Heart left ventricle (tissue), 16 donors: ENCODE results near the gene SUGP2. TPM values are rescaled to one million over a fixed set of nuclear protein-coding genes. Genes with fewer than 3 reads are reported as not detected.
"Not testable (repeated sequence)": the region's sequence is repeated elsewhere in the genome, so short reads cannot be mapped to it uniquely, and the experiment has no call there.

Source experiments
- ATAC-seq, 4 donors: fragments of 200-7000 bp; cut with Tn5 transposase; one replicate each; pipeline ENCODE4 v1.9.1; 2020 to 2022; ENCODE audit warnings: moderate library complexity in 4 of 4, mild to moderate bottlenecking in 3 of 4, moderate number of reproducible peaks in 1 of 4
- DNase-seq, 5 donors: peaks; one replicate each; pipeline ENCODE4 v3.0.0-alpha.2; 2020
- H3K27ac ChIP-seq, 12 donors: fragments of 200-600 bp; sonication (generic) in 4 of 12; one replicate each; pipeline versions ENCODE4 v1.5.0 to v1.8.0; 2016 to 2022; ENCODE audit warnings: mild to moderate bottlenecking in 2 of 12
- H3K27me3 ChIP-seq, 9 donors: fragments of 200-600 bp; sonication (generic) in 2 of 9; one replicate each; pipeline versions ENCODE4 v1.5.1 to v1.8.0; 2016 to 2022; ENCODE audit warnings: mild to moderate bottlenecking in 3 of 9
- H3K36me3 ChIP-seq, 9 donors: fragments of 200-600 bp; sonication (generic) in 2 of 9; one replicate each; pipeline versions ENCODE4 v1.5.0 to v1.8.0; 2018 to 2022; ENCODE audit warnings: mild to moderate bottlenecking in 2 of 9
- H3K4me1 ChIP-seq, 12 donors: fragments of 200-600 bp; sonication (generic) in 4 of 12; one replicate each; pipeline versions ENCODE4 v1.5.0 to v1.8.0; 2016 to 2022; ENCODE audit warnings: mild to moderate bottlenecking in 3 of 12
- H3K4me3 ChIP-seq, 12 donors: fragments of 200-600 bp; sonication (generic) in 4 of 12; one replicate each; pipeline versions ENCODE4 v1.5.0 to v1.8.0; 2017 to 2022; ENCODE audit warnings: mild to moderate bottlenecking in 9 of 12, moderate library complexity in 4 of 12
- H3K9me3 ChIP-seq, 12 donors: fragments of 200-600 bp; sonication (generic) in 4 of 12; one replicate each; pipeline versions ENCODE4 v1.5.0 to v1.8.0; 2016 to 2022; ENCODE audit warnings: mild to moderate bottlenecking in 1 of 12
- CTCF ChIP-seq, 12 donors: fragments of 200-600 bp; sonication (generic) in 4 of 12; IDR thresholded peaks; one replicate each; pipeline versions ENCODE4 v1.5.0 to v1.8.0; 2018 to 2022; ENCODE audit warnings: antibody characterized with exemption in 12 of 12, mild to moderate bottlenecking in 5 of 12
- POLR2A ChIP-seq, 2 donors: fragments of 450-650 bp; IDR thresholded peaks; one replicate each; pipeline ENCODE4 v1.6.1; 2017; ENCODE audit warnings: antibody characterized with exemption in 2 of 2, mild to moderate bottlenecking in 2 of 2, moderate library complexity in 2 of 2
- WGBS, 4 donors: extraction: QIAGEN DNeasy Blood & Tissue Kit in 2 of 4; methylation state at CpG; one replicate each; pipeline versions ENCODE4 v1.1.5 to v1.1.7; 2013 to 2018; 5-methylcytosine and 5-hydroxymethylcytosine counted together
- intact Hi-C, 10 donors: fragments of 100-400 bp; cut with DNase I; formaldehyde crosslinking; loops; one replicate each; pipeline versions ENCODE4 v1.11.1 to v1.14.2; 2022
- polyA plus RNA-seq, 2 donors: library from polyadenylated mRNA; stranded (reverse); fragments of 200-250 nt; gene quantifications; one replicate each; pipeline ENCODE4 v1.2.3, GENCODE V29; 2013
- total RNA-seq, 9 donors: library from RNA; depleted of rRNA in 2 of 9; stranded (reverse); fragments of >200 nt in 2 of 9; fragmentation: NEBNext Ultra II Directional in 3 of 9; extraction: Animal tissue kit (Norgen Biotek cat#: 25700) in 3 of 9; gene quantifications; one replicate each; pipeline versions ENCODE4 v1.1.0 to v1.2.4, GENCODE V29; 2016 to 2023
- donor health status: ischemic (EF 13 %, LVEDD 7.1; RV severe dilation, severe dysfunction).
- donor health status: healthy with polysubstance abuse.
- donor health status: DM: no; HTN: yes; CAD: no.
- donor health status: DM: no; HTN: no; CAD: no.
- donor health status: ischemic (EF 25% LVEDD 6.9; RV normal size, moderate dysfunction).
- donor health status: ischemic (EF 25% LVEDD 5.7; RV mildly dilated, moderate dysfunction).
- donor health status: healthy.
- donor health status: DM: yes; HTN: yes; CAD: no.
- donor health status: ischemic (EF 35%, LVEDD 5.7; RV mildly dilated, moderate dysfunction).
- donor health status: nonischemic (EF 11% LVEDD 7.7; RV severe dilation, severe dysfunction).
- donor health status: DM: yes; HTN: yes; CAD: no.
- donor health status: PGD.
- donor health status: ischemic (EF 29% LVEDD 5.4; RV normal size, mild dysfunction).
- donor health status: nonischemic (EF 23%, LVEDD 6.1; RV moderate dilation, normal function).

The SUGP2 gene
- total and polyA plus RNA-seq, 11 donors: 36.1 to 76.5 (median 56.6) TPM

DNA sequence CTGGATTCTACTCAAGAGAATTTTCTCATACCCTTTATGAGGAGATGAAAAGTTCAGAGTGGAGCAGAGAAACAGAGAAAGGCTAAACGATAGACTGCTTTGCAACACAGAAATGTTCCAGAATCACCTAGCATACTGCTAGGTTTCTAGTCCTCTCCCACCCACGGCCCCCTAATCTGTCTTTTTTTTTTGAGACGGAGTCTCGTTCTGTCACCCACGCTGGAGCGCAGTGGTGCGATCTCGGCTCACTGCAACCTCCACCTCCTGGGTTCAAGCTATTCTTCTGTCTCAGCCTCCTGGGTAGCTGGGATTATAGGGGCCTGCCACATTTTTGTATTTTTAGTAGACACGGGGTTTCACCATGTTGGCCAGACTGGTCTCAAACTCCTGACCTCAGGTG lies 4.8 kb downstream of the SUGP2 start:
- ATAC-seq (no peak), DNase-seq (no peak)
- intact Hi-C loops: no loop called here
- Histone ChIP-seq H3K27ac (no peak overlapping the region), H3K4me1 (peaks cover 0 to 22% (median 12%) of the 10 kb centered on the region in 12 donors), H3K9me3 (no peaks in the 10 kb centered on the region), H3K4me3 (no peak overlapping the region), H3K27me3 (no peaks in the 10 kb centered on the region), H3K36me3 (peaks cover 0 to 75% (median 73%) of the 10 kb centered on the region in 9 donors)
- TF ChIP-seq CTCF (IDR thresholded peaks at IDR 0.05) (no peak), POLR2A (IDR thresholded peaks at IDR 0.05) (no peak)
- WGBS, 4 donors: 91 to 94% (median 93%) methylated on average over 9 of the region's 9 CpGs

DNA sequence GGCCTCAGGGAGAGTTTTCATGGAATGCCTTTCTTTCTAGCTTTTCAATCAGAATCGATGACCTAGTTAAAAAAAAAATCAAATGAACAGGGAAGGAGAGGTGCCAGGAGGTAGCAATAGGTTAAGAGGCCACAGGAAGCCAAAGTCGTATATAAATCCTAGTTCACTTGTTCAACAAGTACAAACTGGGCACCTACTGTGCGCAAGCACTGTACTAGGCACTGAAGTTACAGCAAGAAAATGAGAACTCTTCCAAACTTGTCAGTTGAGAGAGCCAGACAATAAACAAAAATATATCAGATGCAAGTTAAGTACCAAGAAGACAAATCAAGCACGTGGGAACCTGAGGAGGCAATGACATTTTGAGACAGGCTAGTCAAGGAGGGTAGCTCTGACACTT lies 6.1 kb downstream of the SUGP2 start:
- H3K27ac ChIP-seq: no peak overlapping the region
- no peak for ATAC-seq
- no peak for DNase-seq
- H3K4me3 ChIP-seq: no peak overlapping the region
- H3K27me3 ChIP-seq: no peaks in the 10 kb centered on the region
- peaks cover 0 to 28% (median 9%) of the 10 kb centered on the region in 12 donors for H3K4me1 ChIP-seq
- 84 to 90% (median 87%) methylated on average over 4 of the region's 4 CpGs for WGBS, 4 donors
- intact Hi-C loops: no loop called here
- H3K36me3 ChIP-seq: peaks cover 0 to 88% (median 86%) of the 10 kb centered on the region in 9 donors
- H3K9me3 ChIP-seq: no peaks in the 10 kb centered on the region
- TF ChIP-seq CTCF (IDR thresholded peaks at IDR 0.05): no peak
- TF ChIP-seq POLR2A (IDR thresholded peaks at IDR 0.05): no peak

DNA sequence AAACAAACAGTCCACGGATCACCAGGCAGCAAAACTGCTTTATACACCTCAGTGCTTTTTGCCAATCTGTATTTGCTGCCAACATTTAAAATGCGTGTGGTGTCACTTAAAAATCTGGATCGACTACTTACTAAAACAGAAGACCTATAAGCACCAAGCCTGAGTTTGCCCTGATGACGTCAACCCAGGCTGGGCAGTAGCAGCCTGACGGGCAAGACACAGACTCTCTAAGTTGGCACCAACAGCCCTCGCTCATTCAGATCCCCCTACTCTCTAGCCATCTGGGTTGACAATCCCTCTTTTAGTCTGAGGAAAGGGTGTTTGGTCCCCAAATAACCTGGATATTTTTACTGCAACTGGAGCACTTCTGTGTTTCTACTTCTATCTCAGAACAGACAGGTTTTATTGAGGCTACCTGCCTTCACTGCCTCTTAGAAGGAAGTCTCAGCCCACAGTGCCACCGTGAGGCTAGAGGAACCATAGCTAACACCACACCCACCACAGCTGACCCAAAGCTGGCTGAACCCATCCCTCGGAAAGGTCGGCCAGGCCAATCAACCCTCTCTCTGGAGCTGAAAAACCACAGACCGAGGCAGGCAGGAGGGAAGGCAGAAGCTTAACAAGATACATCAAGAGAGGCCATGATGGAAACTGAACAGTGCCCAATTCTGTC lies 6.9 kb downstream of the SUGP2 start:
- peak in 3 of 4 donors; percentile 33 to 57 (median 45) for ATAC-seq

GRCh38 chr19:19025861-19026260 lies 7.5 kb downstream of the SUGP2 start:
- no peak overlapping the region for H3K27ac ChIP-seq
- intact Hi-C loops: no loop called here
- no peak for TF ChIP-seq CTCF (IDR thresholded peaks at IDR 0.05)
- TF ChIP-seq POLR2A (IDR thresholded peaks at IDR 0.05): no peak
- no peaks in the 10 kb centered on the region for H3K9me3 ChIP-seq
- H3K36me3 ChIP-seq: peaks cover 0 to 95% (median 88%) of the 10 kb centered on the region in 9 donors
- H3K4me3 ChIP-seq: no peak overlapping the region
- 85 to 92% (median 87%) methylated on average over 11 of the region's 11 CpGs for WGBS, 4 donors
- DNase-seq: no peak
- ATAC-seq: no peak
- no peaks in the 10 kb centered on the region for H3K27me3 ChIP-seq
- peaks cover 0 to 14% (median 0%) of the 10 kb centered on the region in 12 donors for H3K4me1 ChIP-seq

More for the DNA sequence above, 6.9 kb downstream of the SUGP2 start:
- WGBS, 4 donors: 67 to 73% (median 68%) methylated on average over 10 of the region's 10 CpGs
- Histone ChIP-seq H3K9me3 (no peaks in the 10 kb centered on the region), H3K27ac (no peak overlapping the region), H3K36me3 (peaks cover 0 to 93% (median 89%) of the 10 kb centered on the region in 9 donors), H3K27me3 (no peaks in the 10 kb centered on the region), H3K4me3 (no peak overlapping the region), H3K4me1 (peaks cover 0 to 20% (median 2%) of the 10 kb centered on the region in 12 donors)
- intact Hi-C loops: no loop called here
- no peak for TF ChIP-seq POLR2A (IDR thresholded peaks at IDR 0.05)
- TF ChIP-seq CTCF (IDR thresholded peaks at IDR 0.05): peak in 1 of 12 donors; percentile 13
- no peak for DNase-seq

- H3K27ac ChIP-seq, H3K27me3 ChIP-seq, intact Hi-C loops, H3K4me3 ChIP-seq, ATAC-seq, DNase-seq, H3K9me3 ChIP-seq, H3K4me1 ChIP-seq: not testable (repeated sequence)
- H3K36me3 ChIP-seq: peaks cover 0 to 84% (median 76%) of the 10 kb centered on the region in 9 donors
- 92 to 100% (median 100%) methylated on average over 1 of the region's 1 CpG for WGBS, 4 donors
These were observed 9.9 kb downstream of the SUGP2 start for GRCh38 chr19:19023376-19023775.
